HG03432 (cell line): ENCODE data around the gene SSR3.
A peak's percentile ranks its signal among the peaks of the same experiment; 100 is the strongest.

Source experiments
- ATAC-seq: cut with Tn5 transposase; IDR thresholded peaks from one replicate; pipeline ENCODE4 v1.9.1; 2021; ENCODE audit warnings: mild to moderate bottlenecking, moderate library complexity; ENCODE audit not compliant: unreplicated experiment

Gene SSR3

GRCh38 chr3:156539802-156540201, 15.1 kb downstream of the SSR3 start:
- no peak for ATAC-seq

- no peak for ATAC-seq
Observed at GRCh38 chr3:156539051-156539450, 15.9 kb downstream of the SSR3 start.

GRCh38 chr3:156536524-156537316, 18.2 kb downstream of the SSR3 start:
- ATAC-seq = no peak

GRCh38 chr3:156535798-156536197, 19.1 kb downstream of the SSR3 start:
- no peak for ATAC-seq

GRCh38 chr3:156535162-156535627, 19.7 kb downstream of the SSR3 start:
- no peak for ATAC-seq

GRCh38 chr3:156533205-156533604, 21.7 kb downstream of the SSR3 start:
- ATAC-seq = no peak

- no peak for ATAC-seq
Observed at GRCh38 chr3:156532730-156533129, 22.2 kb downstream of the SSR3 start.

- ATAC-seq = no peak
Observed at GRCh38 chr3:156530980-156531379, 23.9 kb downstream of the SSR3 start.

- no peak for ATAC-seq
Observed at GRCh38 chr3:156527060-156527459, 27.9 kb downstream of the SSR3 start.

- no peak for ATAC-seq
Observed at GRCh38 chr3:156525808-156526207, 29.1 kb downstream of the SSR3 start.

GRCh38 chr3:156522673-156523072, 32.2 kb downstream of the SSR3 start:
- ATAC-seq = no peak

GRCh38 chr3:156519758-156520162, 35.2 kb downstream of the SSR3 start:
- peak; percentile 80 for ATAC-seq

- ATAC-seq = no peak
Observed at GRCh38 chr3:156518726-156519125, 36.2 kb downstream of the SSR3 start.

GRCh38 chr3:156516961-156517360, 38.0 kb downstream of the SSR3 start:
- no peak for ATAC-seq

- ATAC-seq = no peak
Observed at GRCh38 chr3:156516284-156516683, 38.6 kb downstream of the SSR3 start.

- no peak for ATAC-seq
Observed at GRCh38 chr3:156513619-156514018, 41.3 kb downstream of the SSR3 start.

- ATAC-seq = no peak
Observed at GRCh38 chr3:156511987-156512677, 42.8 kb downstream of the SSR3 start.

GRCh38 chr3:156509189-156510174, 45.4 kb downstream of the SSR3 start:
- peak; percentile 86 for ATAC-seq

- no peak for ATAC-seq
Observed at GRCh38 chr3:156507285-156507684, 47.6 kb downstream of the SSR3 start.

- no peak for ATAC-seq
Observed at GRCh38 chr3:156498307-156498706, 56.6 kb downstream of the SSR3 start.

GRCh38 chr3:156497326-156497725, 57.6 kb downstream of the SSR3 start:
- ATAC-seq = no peak
